ENCODE data around the gene DPP10. TPM values are rescaled to one million over a fixed set of nuclear protein-coding genes. Genes with fewer than 3 reads are reported as not detected.

The DPP10 gene
- total RNA-seq, 3 donors from 2014 or later (not counting 1 experiment from before 2014, with no cell fraction given): not detected

- Histone ChIP-seq H3K9me3 (ENCODE audit: control insufficient read depth, insufficient read depth, low read length) (no peaks in the 10 kb centered on the region), H3K27me3 (ENCODE audit: control insufficient read depth, insufficient read depth, low read length) (no peaks in the 10 kb centered on the region), H3K4me1 (ENCODE audit: control insufficient read depth, insufficient read depth, low read length) (no peaks in the 10 kb centered on the region), H3K36me3 (ENCODE audit: control insufficient read depth, insufficient read depth, low read length) (no peaks in the 10 kb centered on the region), H3K4me3 (ENCODE audit: low read length) (no peak overlapping the region), H3K27ac (ENCODE audit: low read length) (no peak overlapping the region)
- intact Hi-C loops (cut with micrococcal nuclease): no loop called here
- Mint-ChIP-seq H3K27me3 (ENCODE audit: low read depth in 2 of 2) (no peaks in the 10 kb centered on the region), H3K9me3 (peaks cover 5 to 10% of the 10 kb centered on the region in 2 donors), H3K4me3 (no peak overlapping the region), H3K4me1 (no peaks in the 10 kb centered on the region), H3K36me3 (no peaks in the 10 kb centered on the region), H3K27ac (no peak overlapping the region)
- WGBS (ENCODE audit: insufficient coverage): no CpG with 5 or more reads among the region's 1 CpG
- TF ChIP-seq, protein P1, sequence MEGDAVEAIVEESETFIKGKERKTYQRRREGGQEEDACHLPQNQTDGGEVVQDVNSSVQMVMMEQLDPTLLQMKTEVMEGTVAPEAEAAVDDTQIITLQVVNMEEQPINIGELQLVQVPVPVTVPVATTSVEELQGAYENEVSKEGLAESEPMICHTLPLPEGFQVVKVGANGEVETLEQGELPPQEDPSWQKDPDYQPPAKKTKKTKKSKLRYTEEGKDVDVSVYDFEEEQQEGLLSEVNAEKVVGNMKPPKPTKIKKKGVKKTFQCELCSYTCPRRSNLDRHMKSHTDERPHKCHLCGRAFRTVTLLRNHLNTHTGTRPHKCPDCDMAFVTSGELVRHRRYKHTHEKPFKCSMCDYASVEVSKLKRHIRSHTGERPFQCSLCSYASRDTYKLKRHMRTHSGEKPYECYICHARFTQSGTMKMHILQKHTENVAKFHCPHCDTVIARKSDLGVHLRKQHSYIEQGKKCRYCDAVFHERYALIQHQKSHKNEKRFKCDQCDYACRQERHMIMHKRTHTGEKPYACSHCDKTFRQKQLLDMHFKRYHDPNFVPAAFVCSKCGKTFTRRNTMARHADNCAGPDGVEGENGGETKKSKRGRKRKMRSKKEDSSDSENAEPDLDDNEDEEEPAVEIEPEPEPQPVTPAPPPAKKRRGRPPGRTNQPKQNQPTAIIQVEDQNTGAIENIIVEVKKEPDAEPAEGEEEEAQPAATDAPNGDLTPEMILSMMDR (IDR thresholded peaks at IDR 0.05): no peak
- no peak for ATAC-seq
- DNase-seq: no peak
Measured at GRCh38 chr2:114862243-114862642, 419.8 kb downstream of the DPP10 start.

DNA sequence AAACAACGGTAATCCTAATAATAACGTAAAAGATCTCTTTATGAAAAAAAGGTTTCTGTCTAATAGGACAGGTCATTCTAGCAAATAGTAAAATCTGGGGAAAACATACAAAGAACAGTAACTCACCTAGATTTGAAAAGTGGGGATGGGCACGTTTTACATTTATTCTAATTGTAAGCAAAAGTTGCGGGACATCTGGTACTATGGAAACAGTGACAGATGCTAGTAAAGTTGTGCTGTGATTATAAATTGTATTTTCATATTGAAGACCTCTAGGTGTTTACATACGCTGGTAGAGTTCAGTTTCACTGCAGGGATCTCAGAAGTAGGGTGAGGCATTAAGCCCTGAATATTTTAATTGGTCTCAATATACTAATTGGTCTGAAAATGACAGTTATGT lies 422.5 kb downstream of the DPP10 start:
- intact Hi-C loops (cut with micrococcal nuclease): no loop called here
- no peak overlapping the region for H3K27ac Mint-ChIP-seq

DNA sequence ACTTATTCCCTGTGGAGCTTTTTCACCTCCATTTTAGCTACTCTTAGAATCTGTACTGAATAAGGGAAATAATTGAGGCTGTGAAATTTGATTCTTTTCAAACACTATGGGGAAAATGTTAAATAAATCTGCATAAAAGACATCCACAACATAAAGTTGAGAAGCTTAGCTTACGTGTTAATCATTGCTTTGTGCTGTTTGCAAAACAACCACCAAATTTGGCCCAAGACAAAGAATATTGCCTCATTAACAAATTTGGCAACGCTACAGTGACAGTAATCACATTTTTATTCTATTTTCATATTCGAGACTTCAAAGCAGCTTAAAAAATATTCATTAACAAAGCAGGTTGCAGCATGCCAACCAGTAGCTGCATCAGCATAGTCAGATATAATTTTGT lies 437.6 kb downstream of the DPP10 start:
- DNase-seq (no peak), ATAC-seq (no peak)
- Histone ChIP-seq H3K27ac (ENCODE audit: low read length) (no peak overlapping the region), H3K4me3 (ENCODE audit: low read length) (no peak overlapping the region), H3K36me3 (ENCODE audit: control insufficient read depth, insufficient read depth, low read length) (no peaks in the 10 kb centered on the region), H3K9me3 (ENCODE audit: control insufficient read depth, insufficient read depth, low read length) (peaks cover 1% of the 10 kb centered on the region), H3K4me1 (ENCODE audit: control insufficient read depth, insufficient read depth, low read length) (no peaks in the 10 kb centered on the region), H3K27me3 (ENCODE audit: control insufficient read depth, insufficient read depth, low read length) (no peaks in the 10 kb centered on the region)
- intact Hi-C loops (cut with micrococcal nuclease): no loop called here
- Mint-ChIP-seq H3K9me3 (peaks cover 7 to 14% of the 10 kb centered on the region in 2 donors), H3K27me3 (ENCODE audit: low read depth in 2 of 2) (no peaks in the 10 kb centered on the region), H3K4me3 (no peak overlapping the region), H3K36me3 (no peaks in the 10 kb centered on the region), H3K4me1 (no peaks in the 10 kb centered on the region), H3K27ac (no peak overlapping the region)
- WGBS (ENCODE audit: insufficient coverage): 80% methylated on average over 3 of the region's 3 CpGs
- TF ChIP-seq, protein P1 (IDR thresholded peaks at IDR 0.05): no peak

More for the DNA sequence above, 422.5 kb downstream of the DPP10 start:
- Mint-ChIP-seq H3K4me3 (no peak overlapping the region), H3K27me3 (ENCODE audit: low read depth in 2 of 2) (no peaks in the 10 kb centered on the region), H3K36me3 (no peaks in the 10 kb centered on the region), H3K4me1 (no peaks in the 10 kb centered on the region), H3K9me3 (peaks cover 4 to 10% of the 10 kb centered on the region in 2 donors)
- no peaks in the 10 kb centered on the region for H3K36me3 ChIP-seq (ENCODE audit: control insufficient read depth, insufficient read depth, low read length)
- H3K27ac ChIP-seq (ENCODE audit: low read length): no peak overlapping the region
- H3K27me3 ChIP-seq (ENCODE audit: control insufficient read depth, insufficient read depth, low read length): no peaks in the 10 kb centered on the region
- no peaks in the 10 kb centered on the region for H3K4me1 ChIP-seq (ENCODE audit: control insufficient read depth, insufficient read depth, low read length)
- TF ChIP-seq, protein P1 (IDR thresholded peaks at IDR 0.05): no peak
- WGBS (ENCODE audit: insufficient coverage): 88% methylated on average over 5 of the region's 5 CpGs
- ATAC-seq (no peak), DNase-seq (no peak)
- no peaks in the 10 kb centered on the region for H3K9me3 ChIP-seq (ENCODE audit: control insufficient read depth, insufficient read depth, low read length)
- no peak overlapping the region for H3K4me3 ChIP-seq (ENCODE audit: low read length)

GRCh38 chr2:114919985-114920384 lies 477.5 kb downstream of the DPP10 start:
- H3K9me3 Mint-ChIP-seq: peaks cover 16 to 17% of the 10 kb centered on the region in 2 donors
- Histone ChIP-seq H3K27me3 (ENCODE audit: control insufficient read depth, insufficient read depth, low read length) (no peaks in the 10 kb centered on the region), H3K36me3 (ENCODE audit: control insufficient read depth, insufficient read depth, low read length) (no peaks in the 10 kb centered on the region), H3K9me3 (ENCODE audit: control insufficient read depth, insufficient read depth, low read length) (no peaks in the 10 kb centered on the region), H3K4me3 (ENCODE audit: low read length) (no peak overlapping the region), H3K4me1 (ENCODE audit: control insufficient read depth, insufficient read depth, low read length) (no peaks in the 10 kb centered on the region), H3K27ac (ENCODE audit: low read length) (no peak overlapping the region)
- TF ChIP-seq, protein P1 (IDR thresholded peaks at IDR 0.05): no peak
- ATAC-seq: no peak
- WGBS (ENCODE audit: insufficient coverage): 43% methylated on average over 1 of the region's 2 CpGs
- no peaks in the 10 kb centered on the region for H3K4me1 Mint-ChIP-seq
- no peak for DNase-seq
- H3K27me3 Mint-ChIP-seq (ENCODE audit: low read depth in 2 of 2): no peaks in the 10 kb centered on the region
- H3K27ac Mint-ChIP-seq: no peak overlapping the region
- no peak overlapping the region for H3K4me3 Mint-ChIP-seq
- H3K36me3 Mint-ChIP-seq: no peaks in the 10 kb centered on the region
- intact Hi-C loops (cut with micrococcal nuclease): no loop called here
